ENCODE measurements around the gene FKBP15.

GRCh38 chr9:113177251-113177650, 43.8 kb downstream of the FKBP15 start:
- TF ChIP-seq CTCF (IDR thresholded peaks at IDR 0.05 in 4 of 5, conservative IDR thresholded peaks at IDR 0.05 in 1 of 5) = no peak
- TF ChIP-seq POLR2A (IDR thresholded peaks at IDR 0.05) = no peak
